AG10803 (cell line): Measurements from ENCODE around the gene PLXNA2.

Source experiments
- DNase-seq: peaks from one replicate; pipeline ENCODE4 v3.0.0; 2010; ENCODE audit warnings: low read depth
- H3K4me3 ChIP-seq: 2 replicates; pipeline ENCODE4 v1.5.1; 2011; ENCODE audit warnings: mild to moderate bottlenecking, low read length, control low read depth
- CTCF ChIP-seq: conservative IDR thresholded peaks from 2 replicates; pipeline ENCODE4 v1.5.1; 2011; ENCODE audit warnings: mild to moderate bottlenecking, low read length, control low read depth, inconsistent platforms

The PLXNA2 gene

GRCh38 chr1:208150833-208151458 is 93.2 kb downstream of the PLXNA2 start:
- H3K4me3 ChIP-seq, result no peak overlapping the region
- no peak for TF ChIP-seq CTCF
- no peak for DNase-seq

- no peak overlapping the region for H3K4me3 ChIP-seq
- no peak for DNase-seq
- TF ChIP-seq CTCF, result no peak
Observed at GRCh38 chr1:208149776-208150514, 94.2 kb downstream of the PLXNA2 start.

- no peak overlapping the region for H3K4me3 ChIP-seq
- no peak for DNase-seq
- TF ChIP-seq CTCF, result no peak
Observed at GRCh38 chr1:208149213-208149612, 95.0 kb downstream of the PLXNA2 start.

GRCh38 chr1:208148380-208148779 is 95.8 kb downstream of the PLXNA2 start:
- H3K4me3 ChIP-seq, result no peak overlapping the region
- no peak for DNase-seq
- no peak for TF ChIP-seq CTCF

GRCh38 chr1:208146650-208147049 is 97.5 kb downstream of the PLXNA2 start:
- no peak overlapping the region for H3K4me3 ChIP-seq
- DNase-seq, result no peak
- TF ChIP-seq CTCF, result no peak

GRCh38 chr1:208145167-208145566 is 99.0 kb downstream of the PLXNA2 start:
- H3K4me3 ChIP-seq, result no peak overlapping the region
- TF ChIP-seq CTCF, result no peak
- DNase-seq, result no peak

GRCh38 chr1:208142590-208143382 is 101.4 kb downstream of the PLXNA2 start:
- peak; percentile 55 for DNase-seq
- no peak for TF ChIP-seq CTCF
- H3K4me3 ChIP-seq, result no peak overlapping the region
